A549 (cell line): ENCODE measurements around the gene POLR2F. TPM values are rescaled to one million over a fixed set of nuclear protein-coding genes. Genes with fewer than 3 reads are reported as not detected.
"Not testable (repeated sequence)": the region's sequence is repeated elsewhere in the genome, so short reads cannot be mapped to it uniquely, and the experiment has no call there.

Experiments
- ATAC-seq, 2 experiments: fragments of 200-7000 bp in 1 of 2; fragments of >200 bp in 1 of 2; cut with Nextera tagmentation in 1 of 2; cut with Tn5 transposase in 1 of 2; 3 replicates each; pipeline versions ENCODE4 v1.8.0 to v1.9.1; 2018 to 2020; ENCODE audit warnings: mild to moderate bottlenecking in 1 of 2, moderate library complexity in 1 of 2
- CTCF ChIA-PET: fragments of 300-600 bp; sonication (Branson Sonifier 250); formaldehyde crosslinking; extraction: SDS; loops from one replicate; lab custom pipeline; 2021; ENCODE audit warnings: antibody characterized with exemption, inconsistent platforms; lab: Yijun Ruan, JAX
- POLR2A ChIA-PET: fragments of 350-600 bp; formaldehyde crosslinking; extraction: SDS; loops from one replicate; lab custom pipeline; 2021; ENCODE audit warnings: antibody characterized with exemption, inconsistent platforms; lab: Yijun Ruan, JAX
- DNase-seq, 2 experiments: peaks; one replicate each; pipeline versions ENCODE4 v3.0.0 to v3.0.0-alpha.2; 2011 to 2016; ENCODE audit warnings: low read depth in 1 of 2, low spot score in 1 of 2
- FAIRE-seq: peaks from 2 replicates; lab custom pipeline; 2011; peaks lifted over from hg19 to GRCh38; lab: Jason Lieb, UNC
- H3K27ac ChIP-seq, 2 experiments: fragments of >200 bp; sonication (Bioruptor Twin); formaldehyde crosslinking; 3 replicates each; pipeline ENCODE4 v1.5.1; 2016 to 2017
- H3K4me1 ChIP-seq: fragments of >200 bp; sonication (Bioruptor Twin); formaldehyde crosslinking; 3 replicates; pipeline ENCODE4 v1.6.1; 2016
- H3K4me2 ChIP-seq: fragments of >200 bp; sonication (Bioruptor Twin); formaldehyde crosslinking; 3 replicates; pipeline ENCODE4 v1.6.1; 2016
- H3K4me3 ChIP-seq: fragments of >200 bp; sonication (Bioruptor Twin); formaldehyde crosslinking; 3 replicates; pipeline ENCODE4 v1.5.1; 2016
- H3K9me3 ChIP-seq: fragments of >200 bp; sonication (Bioruptor Twin); formaldehyde crosslinking; 3 replicates; pipeline ENCODE4 v1.6.1; 2016
- CBX8 ChIP-seq: fragments of 200-600 bp; sonication (generic); IDR thresholded peaks from 2 replicates; pipeline ENCODE4 v1.6.1; 2016
- E2F6 ChIP-seq: IDR thresholded peaks from 2 replicates; pipeline ENCODE4 v1.6.1; 2012; ENCODE audit warnings: low read depth, borderline replicate concordance
- EHF ChIP-seq: fragments of 250-450 bp; sonication (Bioruptor Pico); IDR thresholded peaks from 2 replicates; pipeline ENCODE4 v1.5.0; 2020; ENCODE audit warnings: mild to moderate bottlenecking
- EP300 ChIP-seq, 2 experiments: fragments of >200 bp; sonication (Bioruptor Twin); formaldehyde crosslinking; IDR thresholded peaks; 2 replicates in 1 of 2; 3 replicates in 1 of 2; pipeline ENCODE4 v1.6.1; 2016 to 2017
- ESRRA ChIP-seq: fragments of 150-350 bp; IDR thresholded peaks from 2 replicates; pipeline ENCODE4 v1.6.1; 2014; ENCODE audit warnings: mild to moderate bottlenecking, low read length, borderline replicate concordance
- GATA3 ChIP-seq: IDR thresholded peaks from 2 replicates; pipeline ENCODE4 v1.6.1; 2012; ENCODE audit warnings: borderline replicate concordance
- HDAC2 ChIP-seq: fragments of 200-600 bp; sonication (generic); IDR thresholded peaks from 2 replicates; pipeline ENCODE4 v1.6.1; 2016
- HOXA7 ChIP-seq: fragments of 250-450 bp; sonication (Bioruptor Pico); IDR thresholded peaks from 2 replicates; pipeline ENCODE4 v1.5.0; 2020; ENCODE audit warnings: mild to moderate bottlenecking, moderate library complexity
- HOXB13 ChIP-seq: fragments of 250-450 bp; sonication (Bioruptor Pico); IDR thresholded peaks from 2 replicates; pipeline ENCODE4 v1.5.0; 2020; ENCODE audit warnings: low read depth, mild to moderate bottlenecking, moderate library complexity
- JUN ChIP-seq, 2 experiments: fragments of >200 bp; sonication (Bioruptor Twin); formaldehyde crosslinking; IDR thresholded peaks; 2 replicates in 1 of 2; 3 replicates in 1 of 2; pipeline ENCODE4 v1.6.1; 2016 to 2017
- JUNB ChIP-seq: fragments of >200 bp; sonication (Bioruptor Twin); formaldehyde crosslinking; IDR thresholded peaks from 2 replicates; pipeline ENCODE4 v1.6.1; 2016
- KDM1A ChIP-seq: fragments of 200-600 bp; sonication (generic); IDR thresholded peaks from 2 replicates; pipeline ENCODE4 v1.6.1; 2016; ENCODE audit warnings: low read depth, mild to moderate bottlenecking
- MAFK ChIP-seq: fragments of 450-650 bp; IDR thresholded peaks from 2 replicates; pipeline ENCODE4 v1.6.1; 2014; ENCODE audit not compliant: partially characterized antibody
- NPAS2 ChIP-seq: fragments of 250-450 bp; sonication (Bioruptor Pico); IDR thresholded peaks from 2 replicates; pipeline ENCODE4 v1.8.0; 2022; ENCODE audit warnings: mild to moderate bottlenecking, moderate library complexity, borderline replicate concordance
- RFX5 ChIP-seq: fragments of 450-650 bp; IDR thresholded peaks from 2 replicates; pipeline ENCODE4 v1.7.1; 2014; ENCODE audit warnings: antibody characterized with exemption, mild to moderate bottlenecking, moderate library complexity
- RNF2 ChIP-seq: fragments of 200-600 bp; sonication (generic); IDR thresholded peaks from 2 replicates; pipeline ENCODE4 v1.6.1; 2016; ENCODE audit warnings: low read depth, mild to moderate bottlenecking, antibody characterized with exemption, moderate library complexity, borderline replicate concordance
- SMC3 ChIP-seq: fragments of >200 bp; sonication (Bioruptor Twin); formaldehyde crosslinking; IDR thresholded peaks from 3 replicates; pipeline ENCODE4 v1.6.1; 2018; ENCODE audit warnings: inconsistent platforms
- TP53 ChIP-seq: fragments of 250-450 bp; sonication (Bioruptor Pico); IDR thresholded peaks from 2 replicates; pipeline ENCODE4 v1.5.0; 2021; ENCODE audit warnings: mild to moderate bottlenecking, moderate library complexity
- ZNF302 ChIP-seq: fragments of 250-450 bp; sonication (Bioruptor Pico); IDR thresholded peaks from 2 replicates; pipeline ENCODE4 v1.9.0; 2021; ENCODE audit warnings: inconsistent platforms, mild to moderate bottlenecking, moderate library complexity
- ZSCAN20 ChIP-seq: fragments of 250-450 bp; sonication (Bioruptor Pico); IDR thresholded peaks from 2 replicates; pipeline ENCODE4 v1.8.0; 2022; ENCODE audit warnings: mild to moderate bottlenecking, moderate library complexity
- WGBS: methylation state at CpG from one replicate; pipeline ENCODE4 v1.1.6; 2017; ENCODE audit errors: missing lambda C conversion rate; 5-methylcytosine and 5-hydroxymethylcytosine counted together
- polyA plus RNA-seq, 4 experiments: library from polyadenylated mRNA; depleted of rRNA in 3 of 4; stranded (reverse); fragments of >200 nt; fragmentation: RNase III in 1 of 4; extraction: RNeasy Plus Mini Kit Qiagen cat#74134 plus additional on column Dnase treatment in 1 of 4; gene quantifications; 2 replicates in 3 of 4; 3 replicates in 1 of 4; pipeline ENCODE4 v1.2.3, GENCODE V29; 2011 to 2017
- TF ChIP-seq, protein P1 (sequence below): fragments of >200 bp; sonication (Bioruptor Twin); formaldehyde crosslinking; IDR thresholded peaks from 2 replicates; pipeline ENCODE4 v1.6.1; 2016

POLR2F gene
- polyA plus RNA-seq, 2 of the 4 experiments (the other 2 are of a cell fraction), result 90.0 to 183 TPM

GRCh38 chr22:37973271-37974170 is 20.0 kb downstream of the POLR2F start:
- no peak for FAIRE-seq
- DNase-seq, result no peak
- TF ChIP-seq JUN (IDR thresholded peaks at IDR 0.05) (no peak), HDAC2 (no peak)
- TF ChIP-seq, all 56 proteins: peak for 0
- H3K9me3 ChIP-seq, result no peaks in the 10 kb centered on the region
- H3K4me3 ChIP-seq, result no peak overlapping the region
- no peak for ATAC-seq
- POLR2A ChIA-PET, result no interaction called here
- CTCF ChIA-PET, result no interaction called here
- H3K4me2 ChIP-seq, result no peak overlapping the region
- H3K4me1 ChIP-seq, result no peaks in the 10 kb centered on the region
- H3K27ac ChIP-seq, result no peak overlapping the region
- 91% methylated on average over 20 of the region's 33 CpGs for WGBS

DNA sequence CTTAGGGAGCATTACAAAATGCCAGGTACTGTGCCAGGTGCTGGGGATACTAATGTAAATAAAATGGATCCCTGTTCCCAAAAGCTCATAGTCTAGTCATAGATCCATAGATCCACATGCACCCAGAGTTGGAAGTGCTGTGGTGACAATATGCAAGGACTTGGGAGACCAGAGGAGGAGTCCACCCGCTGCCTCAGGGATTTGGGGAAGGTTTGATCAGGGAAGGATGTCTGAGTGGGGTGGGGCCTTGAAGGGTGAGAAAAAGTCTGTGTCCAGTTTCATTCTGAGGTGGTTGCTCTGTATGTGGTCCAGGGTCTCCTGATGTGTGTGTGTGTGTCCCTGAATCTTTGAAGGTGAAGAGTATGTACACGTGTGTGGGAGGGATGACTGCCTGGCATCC is 21.7 kb downstream of the POLR2F start:
- WGBS, result 71% methylated on average over 2 of the region's 2 CpGs
- Histone ChIP-seq H3K4me1 (no peaks in the 10 kb centered on the region), H3K27ac (no peak overlapping the region), H3K9me3 (no peaks in the 10 kb centered on the region), H3K4me3 (no peak overlapping the region), H3K4me2 (no peak overlapping the region)
- DNase-seq, result no peak
- CTCF ChIA-PET, result interaction anchor here (1.8 kb wide), 1 partner anchor 10 kb away, joined by 9 read pairs; no protein-coding TSS in a partner anchor
- POLR2A ChIA-PET, result interaction anchor here (0.5 kb wide), 1 partner anchor 163 kb away, joined by 6 read pairs; no protein-coding TSS in a partner anchor
- TF ChIP-seq ESRRA, result no peak
- TF ChIP-seq MAFK, result no peak
- TF ChIP-seq KDM1A, result no peak
- no peak for TF ChIP-seq RNF2
- no peak for TF ChIP-seq NPAS2 (CRISPR knock-in tag)
- TF ChIP-seq JUNB, result no peak
- TF ChIP-seq ZNF302, result no peak
- no peak for TF ChIP-seq GATA3
- TF ChIP-seq SMC3, result no peak
- no peak for TF ChIP-seq CBX8
- TF ChIP-seq EP300 (IDR thresholded peaks at IDR 0.05), result no peak
- no peak for TF ChIP-seq ZSCAN20 (CRISPR knock-in tag)
- TF ChIP-seq HOXA7 (CRISPR knock-in tag), result no peak
- TF ChIP-seq, protein P1, sequence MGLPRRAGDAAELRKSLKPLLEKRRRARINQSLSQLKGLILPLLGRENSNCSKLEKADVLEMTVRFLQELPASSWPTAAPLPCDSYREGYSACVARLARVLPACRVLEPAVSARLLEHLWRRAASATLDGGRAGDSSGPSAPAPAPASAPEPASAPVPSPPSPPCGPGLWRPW, result no peak
- TF ChIP-seq TP53 (CRISPR knock-in tag), result no peak
- no peak for TF ChIP-seq RFX5
- no peak for TF ChIP-seq HOXB13 (CRISPR knock-in tag)
- no peak for TF ChIP-seq E2F6
- no peak for TF ChIP-seq EHF (CRISPR knock-in tag)
- FAIRE-seq, result no peak
- no peak for ATAC-seq

DNA sequence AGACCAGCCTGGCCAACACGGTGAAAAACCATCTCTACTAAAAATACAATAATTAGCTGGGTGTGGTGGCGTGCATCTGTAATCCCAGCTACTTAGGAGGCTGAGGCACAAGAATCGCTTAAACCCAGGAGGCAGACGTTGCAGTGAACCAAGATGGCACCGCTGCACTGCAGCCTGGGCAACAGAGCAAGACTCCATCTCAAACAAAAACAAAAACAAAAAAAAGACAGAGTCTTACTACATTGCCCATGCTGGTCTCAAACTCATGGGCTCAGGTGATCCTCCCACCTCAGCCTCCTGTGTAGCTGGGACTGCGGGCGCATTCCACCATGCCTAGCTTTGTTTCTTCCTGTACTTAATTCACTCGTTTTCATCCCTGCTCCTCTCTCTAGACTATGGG is 22.5 kb downstream of the POLR2F start:
- H3K4me1 ChIP-seq, POLR2A ChIA-PET, H3K4me3 ChIP-seq, H3K4me2 ChIP-seq, H3K27ac ChIP-seq, DNase-seq, FAIRE-seq, H3K9me3 ChIP-seq, ATAC-seq: not testable (repeated sequence)
- 92% methylated on average over 8 of the region's 8 CpGs for WGBS
- CTCF ChIA-PET, result interaction anchor here (1.0 to 1.8 kb wide), 2 partner anchors 11 to 14 kb away, joined by 3 to 9 read pairs; no protein-coding TSS in a partner anchor
